ENCODE results near the gene SUN1. TPM values are rescaled to one million over a fixed set of nuclear protein-coding genes. Genes with fewer than 3 reads are reported as not detected.
"Not testable (repeated sequence)": the region's sequence is repeated elsewhere in the genome, so short reads cannot be mapped to it uniquely, and the experiment has no call there.

SUN1 gene
- total RNA-seq, 2 experiments from 2014 or later = 104 to 108 TPM

GRCh38 chr7:802500-803242, 29.6 kb upstream of the SUN1 start:
- no peak overlapping the region for H3K27ac Mint-ChIP-seq
- H3K36me3 Mint-ChIP-seq (ENCODE audit: low read depth) = no peaks in the 10 kb centered on the region
- no peaks in the 10 kb centered on the region for H3K27me3 ChIP-seq (ENCODE audit: control insufficient read depth in 1 of 2, insufficient read depth in 2 of 2, low read length in 2 of 2)
- no peak overlapping the region for H3K4me3 Mint-ChIP-seq
- TF ChIP-seq, protein P1, sequence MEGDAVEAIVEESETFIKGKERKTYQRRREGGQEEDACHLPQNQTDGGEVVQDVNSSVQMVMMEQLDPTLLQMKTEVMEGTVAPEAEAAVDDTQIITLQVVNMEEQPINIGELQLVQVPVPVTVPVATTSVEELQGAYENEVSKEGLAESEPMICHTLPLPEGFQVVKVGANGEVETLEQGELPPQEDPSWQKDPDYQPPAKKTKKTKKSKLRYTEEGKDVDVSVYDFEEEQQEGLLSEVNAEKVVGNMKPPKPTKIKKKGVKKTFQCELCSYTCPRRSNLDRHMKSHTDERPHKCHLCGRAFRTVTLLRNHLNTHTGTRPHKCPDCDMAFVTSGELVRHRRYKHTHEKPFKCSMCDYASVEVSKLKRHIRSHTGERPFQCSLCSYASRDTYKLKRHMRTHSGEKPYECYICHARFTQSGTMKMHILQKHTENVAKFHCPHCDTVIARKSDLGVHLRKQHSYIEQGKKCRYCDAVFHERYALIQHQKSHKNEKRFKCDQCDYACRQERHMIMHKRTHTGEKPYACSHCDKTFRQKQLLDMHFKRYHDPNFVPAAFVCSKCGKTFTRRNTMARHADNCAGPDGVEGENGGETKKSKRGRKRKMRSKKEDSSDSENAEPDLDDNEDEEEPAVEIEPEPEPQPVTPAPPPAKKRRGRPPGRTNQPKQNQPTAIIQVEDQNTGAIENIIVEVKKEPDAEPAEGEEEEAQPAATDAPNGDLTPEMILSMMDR (IDR thresholded peaks at IDR 0.05) = peak; percentile 20
- H3K4me1 Mint-ChIP-seq (ENCODE audit: low read depth) = no peaks in the 10 kb centered on the region
- no peaks in the 10 kb centered on the region for H3K36me3 ChIP-seq (ENCODE audit: insufficient read depth, low read length)
- DNase-seq (no peak), ATAC-seq (ENCODE audit: poor library complexity) (no peak)
- intact Hi-C loops (cut with DNase I, micrococcal nuclease) = no loop called here
- no peak overlapping the region for H3K27ac ChIP-seq (ENCODE audit: low read depth in 1 of 2, low read length in 2 of 2)
- H3K4me1 ChIP-seq (ENCODE audit: insufficient read depth, low read length) = no peaks in the 10 kb centered on the region
- ChIA-PET POLR2A (no interaction called here), CTCF (no interaction called here)
- H3K9me3 ChIP-seq (ENCODE audit: control insufficient read depth in 1 of 2, insufficient read depth in 1 of 2, low read length in 2 of 2) = peaks cover 0 to 9% of the 10 kb centered on the region in 2 experiments
- H3K4me3 ChIP-seq (ENCODE audit: low read length) = no peak overlapping the region
- H3K9me3 Mint-ChIP-seq = no peaks in the 10 kb centered on the region
- no peaks in the 10 kb centered on the region for H3K27me3 Mint-ChIP-seq

DNA sequence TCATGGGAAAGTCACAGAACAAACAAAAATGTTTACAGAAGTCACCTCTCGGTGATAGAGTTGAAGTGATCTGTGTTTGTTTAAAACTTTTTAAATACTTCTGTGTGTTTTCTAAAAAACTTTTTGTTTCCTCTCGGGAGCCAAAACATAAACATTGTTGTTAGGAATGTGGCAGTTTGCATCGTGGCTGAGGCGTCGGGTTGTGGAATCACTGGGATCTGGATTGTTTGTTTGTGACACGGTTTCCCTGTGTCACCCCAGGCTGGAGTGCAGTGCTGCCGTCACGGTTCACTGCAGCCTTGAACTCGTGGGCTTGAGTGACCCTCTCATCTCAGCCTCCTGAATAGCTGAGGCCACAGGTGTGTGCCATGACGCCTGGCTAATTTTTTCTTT, 29.0 kb upstream of the SUN1 start:
- no peaks in the 10 kb centered on the region for H3K27me3 Mint-ChIP-seq
- Histone ChIP-seq H3K36me3 (ENCODE audit: insufficient read depth, low read length) (no peaks in the 10 kb centered on the region), H3K27ac (ENCODE audit: low read depth in 1 of 2, low read length in 2 of 2) (no peak overlapping the region), H3K4me3 (ENCODE audit: low read length) (no peak overlapping the region), H3K27me3 (ENCODE audit: control insufficient read depth in 1 of 2, insufficient read depth in 2 of 2, low read length in 2 of 2) (no peaks in the 10 kb centered on the region), H3K4me1 (ENCODE audit: insufficient read depth, low read length) (no peaks in the 10 kb centered on the region), H3K9me3 (ENCODE audit: control insufficient read depth in 1 of 2, insufficient read depth in 1 of 2, low read length in 2 of 2) (peaks cover 0 to 7% of the 10 kb centered on the region in 2 experiments)
- ChIA-PET POLR2A (no interaction called here), CTCF (no interaction called here)
- intact Hi-C loops (cut with DNase I, micrococcal nuclease) = no loop called here
- DNase-seq = no peak
- H3K36me3 Mint-ChIP-seq (ENCODE audit: low read depth) = no peaks in the 10 kb centered on the region
- no peak overlapping the region for H3K4me3 Mint-ChIP-seq
- TF ChIP-seq, protein P1 (IDR thresholded peaks at IDR 0.05) = no peak
- no peak for ATAC-seq (ENCODE audit: poor library complexity)
- H3K9me3 Mint-ChIP-seq = no peaks in the 10 kb centered on the region
- no peak overlapping the region for H3K27ac Mint-ChIP-seq
- no peaks in the 10 kb centered on the region for H3K4me1 Mint-ChIP-seq (ENCODE audit: low read depth)

GRCh38 chr7:803796-804195, 28.5 kb upstream of the SUN1 start:
- POLR2A ChIA-PET, H3K4me3 Mint-ChIP-seq, H3K27ac Mint-ChIP-seq: not testable (repeated sequence)

GRCh38 chr7:805261-805660, 27.0 kb upstream of the SUN1 start:
- no peak overlapping the region for H3K27ac Mint-ChIP-seq
- intact Hi-C loops (cut with DNase I, micrococcal nuclease) = no loop called here
- no peaks in the 10 kb centered on the region for H3K36me3 Mint-ChIP-seq (ENCODE audit: low read depth)
- ChIA-PET POLR2A (no interaction called here), CTCF (no interaction called here)
- Histone ChIP-seq H3K9me3 (ENCODE audit: control insufficient read depth in 1 of 2, insufficient read depth in 1 of 2, low read length in 2 of 2) (peaks cover 0 to 12% of the 10 kb centered on the region in 2 experiments), H3K4me3 (ENCODE audit: low read length) (no peak overlapping the region), H3K4me1 (ENCODE audit: insufficient read depth, low read length) (no peaks in the 10 kb centered on the region), H3K27me3 (ENCODE audit: control insufficient read depth in 1 of 2, insufficient read depth in 2 of 2, low read length in 2 of 2) (no peaks in the 10 kb centered on the region), H3K27ac (ENCODE audit: low read depth in 1 of 2, low read length in 2 of 2) (no peak overlapping the region), H3K36me3 (ENCODE audit: insufficient read depth, low read length) (no peaks in the 10 kb centered on the region)
- no peaks in the 10 kb centered on the region for H3K9me3 Mint-ChIP-seq
- H3K4me3 Mint-ChIP-seq = no peak overlapping the region
- ATAC-seq (ENCODE audit: poor library complexity) (no peak), DNase-seq (no peak)
- TF ChIP-seq, protein P1 (IDR thresholded peaks at IDR 0.05) = no peak
- no peaks in the 10 kb centered on the region for H3K27me3 Mint-ChIP-seq
- no peaks in the 10 kb centered on the region for H3K4me1 Mint-ChIP-seq (ENCODE audit: low read depth)

More at GRCh38 chr7:803796-804195, 28.5 kb upstream of the SUN1 start:
- ATAC-seq (ENCODE audit: poor library complexity); H3K4me3 ChIP-seq (ENCODE audit: low read length); H3K9me3 Mint-ChIP-seq; H3K36me3 Mint-ChIP-seq (ENCODE audit: low read depth); H3K27me3 Mint-ChIP-seq; H3K27me3 ChIP-seq (ENCODE audit: control insufficient read depth in 1 of 2, insufficient read depth in 2 of 2, low read length in 2 of 2); H3K4me1 Mint-ChIP-seq (ENCODE audit: low read depth); H3K4me1 ChIP-seq (ENCODE audit: insufficient read depth, low read length); intact Hi-C loops (cut with DNase I, micrococcal nuclease); H3K36me3 ChIP-seq (ENCODE audit: insufficient read depth, low read length); H3K27ac ChIP-seq (ENCODE audit: low read depth in 1 of 2, low read length in 2 of 2); CTCF ChIA-PET; H3K9me3 ChIP-seq (ENCODE audit: control insufficient read depth in 1 of 2, insufficient read depth in 1 of 2, low read length in 2 of 2); DNase-seq: not testable (repeated sequence)
